Tibial nerve (tissue), 4 donors: ENCODE results near the gene TOP1.

ENCODE experiments used
- EP300 ChIP-seq, 2 donors: sonication (generic); formaldehyde crosslinking; IDR thresholded peaks; one replicate each; pipeline ENCODE4 v1.6.1; 2017; ENCODE audit warnings: antibody characterized with exemption in 2 of 2, mild to moderate bottlenecking in 1 of 2
- TF ChIP-seq, protein P1 (sequence below), 5 experiments: fragments of 200-600 bp in 3 of 5; fragments of 450-650 bp in 2 of 5; sonication (generic) in 3 of 5; IDR thresholded peaks; one replicate each; pipeline ENCODE4 v1.5.1; 2016 to 2019; ENCODE audit warnings: antibody characterized with exemption in 5 of 5, mild to moderate bottlenecking in 3 of 5, moderate library complexity in 2 of 5

DNA sequence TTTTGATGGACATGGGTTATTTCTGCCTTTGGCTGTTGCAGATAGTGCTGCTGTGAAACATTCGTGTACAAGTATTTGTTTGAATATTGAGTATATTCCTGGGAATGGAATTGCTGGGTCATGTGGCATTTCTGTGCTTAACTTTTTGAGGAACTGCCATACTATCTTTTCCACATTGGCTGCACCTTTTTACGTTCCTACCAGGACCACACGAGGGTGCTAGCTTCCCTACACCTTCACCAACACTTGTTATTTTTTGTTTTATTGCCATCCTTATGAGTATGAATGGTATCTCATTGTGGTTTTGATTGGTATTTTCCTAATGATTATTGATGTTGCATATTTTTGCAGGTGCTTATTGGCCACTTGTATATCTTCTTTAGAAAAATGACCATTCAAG lies 60.9 kb downstream of the TOP1 start:
- TF ChIP-seq EP300 (IDR thresholded peaks at IDR 0.05) = no peak
- TF ChIP-seq, protein P1, sequence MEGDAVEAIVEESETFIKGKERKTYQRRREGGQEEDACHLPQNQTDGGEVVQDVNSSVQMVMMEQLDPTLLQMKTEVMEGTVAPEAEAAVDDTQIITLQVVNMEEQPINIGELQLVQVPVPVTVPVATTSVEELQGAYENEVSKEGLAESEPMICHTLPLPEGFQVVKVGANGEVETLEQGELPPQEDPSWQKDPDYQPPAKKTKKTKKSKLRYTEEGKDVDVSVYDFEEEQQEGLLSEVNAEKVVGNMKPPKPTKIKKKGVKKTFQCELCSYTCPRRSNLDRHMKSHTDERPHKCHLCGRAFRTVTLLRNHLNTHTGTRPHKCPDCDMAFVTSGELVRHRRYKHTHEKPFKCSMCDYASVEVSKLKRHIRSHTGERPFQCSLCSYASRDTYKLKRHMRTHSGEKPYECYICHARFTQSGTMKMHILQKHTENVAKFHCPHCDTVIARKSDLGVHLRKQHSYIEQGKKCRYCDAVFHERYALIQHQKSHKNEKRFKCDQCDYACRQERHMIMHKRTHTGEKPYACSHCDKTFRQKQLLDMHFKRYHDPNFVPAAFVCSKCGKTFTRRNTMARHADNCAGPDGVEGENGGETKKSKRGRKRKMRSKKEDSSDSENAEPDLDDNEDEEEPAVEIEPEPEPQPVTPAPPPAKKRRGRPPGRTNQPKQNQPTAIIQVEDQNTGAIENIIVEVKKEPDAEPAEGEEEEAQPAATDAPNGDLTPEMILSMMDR (IDR thresholded peaks at IDR 0.05) = no peak
